ENCODE measurements around the gene CXCL16. TPM values are rescaled to one million over a fixed set of nuclear protein-coding genes. Genes with fewer than 3 reads are reported as not detected.

Gene CXCL16
- total and polyA plus RNA-seq, 2 of the 13 experiments (the other 11 are each of a cell fraction or from before 2014, with no cell fraction given) = 9.4 to 101 TPM

GRCh38 chr17:4771519-4772234 lies 31.9 kb upstream of the CXCL16 start, which contains the start of gene TM4SF5 (continued):
- TF ChIP-seq ZNF17 (CRISPR knock-in tag; IDR thresholded peaks at IDR 0.05) = 0 out of 2 replicates have a peak, but pooled peaks have one; percentile 25
- peak; percentile 56; the same call in 1 of the 2 replicates for TF ChIP-seq ZNF878 (CRISPR knock-in tag; IDR thresholded peaks at IDR 0.05)
- no peak for TF ChIP-seq TEF (CRISPR knock-in tag; IDR thresholded peaks at IDR 0.05)
- TF ChIP-seq XRCC5 (optimal IDR thresholded peaks at IDR 0.05; ENCODE audit: low read length) = no peak
- TF ChIP-seq KLF16 (CRISPR knock-in tag; IDR thresholded peaks at IDR 0.05) = peak in 1 of 2 experiments; percentile 93; a peak in 2 of 4 replicates
- TF ChIP-seq SMARCC2 (IDR thresholded peaks at IDR 0.05) = no peak
- TF ChIP-seq ZNF563 (CRISPR knock-in tag; IDR thresholded peaks at IDR 0.05) = peak; percentile 54; the same call in 1 of the 2 replicates
- TF ChIP-seq ZNF282 (IDR thresholded peaks at IDR 0.05; ENCODE audit: partially characterized antibody) = no peak
- no peak for TF ChIP-seq RAD21 (CRISPR knock-in tag; IDR thresholded peaks at IDR 0.05)
- TF ChIP-seq USF2 (IDR thresholded peaks at IDR 0.05; ENCODE audit: low read depth, low read length) = no peak
- no peak for TF ChIP-seq USF2 (CRISPR knock-in tag; IDR thresholded peaks at IDR 0.05; ENCODE audit: borderline replicate concordance)
- no peak for TF ChIP-seq ZNF839 (CRISPR knock-in tag; IDR thresholded peaks at IDR 0.05; ENCODE audit: borderline replicate concordance)
- no peak; the same call in none of the 2 replicates for TF ChIP-seq HMGXB3 (CRISPR knock-in tag; IDR thresholded peaks at IDR 0.05; ENCODE audit: borderline replicate concordance)
- TF ChIP-seq ZBTB43 (CRISPR knock-in tag; conservative IDR thresholded peaks at IDR 0.05) = peak; percentile 86
- TF ChIP-seq MIXL1 (CRISPR knock-in tag; IDR thresholded peaks at IDR 0.05) = peak; percentile 83
- TF ChIP-seq ZSCAN25 (CRISPR knock-in tag; IDR thresholded peaks at IDR 0.05) = no peak; the same call in 1 of the 2 replicates
- TF ChIP-seq ZNF784 (CRISPR knock-in tag; IDR thresholded peaks at IDR 0.05; ENCODE audit: borderline replicate concordance) = no peak
- peak; percentile 79 for TF ChIP-seq SALL2 (CRISPR knock-in tag; IDR thresholded peaks at IDR 0.05)
- no peak for TF ChIP-seq SP1 (IDR thresholded peaks at IDR 0.05)
- TF ChIP-seq SP1 (CRISPR knock-in tag; IDR thresholded peaks at IDR 0.05) = no peak; the same call in 1 of the 2 replicates
- peak; percentile 63; the same call in 1 of the 2 replicates for TF ChIP-seq PCBP1 (IDR thresholded peaks at IDR 0.05; ENCODE audit: borderline replicate concordance, low read depth, low read length)

Measured in HepG2 (cell line).